ENCODE data around the gene RTRAF.

RTRAF gene

GRCh38 chr14:52021957-52022600 lies 32.7 kb downstream of the RTRAF start:
- no peak for DNase-seq

GRCh38 chr14:52023518-52023917 lies 34.2 kb downstream of the RTRAF start:
- DNase-seq: no peak

- DNase-seq: no peak
These were observed 36.0 kb downstream of the RTRAF start for GRCh38 chr14:52025310-52025709.

- DNase-seq: no peak
These were observed 36.8 kb downstream of the RTRAF start for GRCh38 chr14:52026017-52026660.

GRCh38 chr14:52026901-52027300 lies 37.6 kb downstream of the RTRAF start:
- DNase-seq: no peak

GRCh38 chr14:52029881-52030280 lies 40.5 kb downstream of the RTRAF start:
- DNase-seq: no peak

- no peak for DNase-seq
These were observed 42.4 kb downstream of the RTRAF start for GRCh38 chr14:52031781-52032180.

GRCh38 chr14:52032204-52032801 lies 43.0 kb downstream of the RTRAF start:
- no peak for DNase-seq

GRCh38 chr14:52033101-52033642 lies 43.8 kb downstream of the RTRAF start:
- DNase-seq: no peak

GRCh38 chr14:52039124-52039815 lies 49.9 kb downstream of the RTRAF start:
- no peak for DNase-seq

GRCh38 chr14:52040598-52040997 lies 51.3 kb downstream of the RTRAF start:
- DNase-seq: no peak

GRCh38 chr14:52042371-52043289 lies 53.3 kb downstream of the RTRAF start:
- no peak for DNase-seq

- DNase-seq: peak; percentile 70
These were observed 54.3 kb downstream of the RTRAF start for GRCh38 chr14:52043690-52044089.

GRCh38 chr14:52044791-52045522 lies 55.6 kb downstream of the RTRAF start:
- DNase-seq: no peak

GRCh38 chr14:52046376-52046917 lies 57.1 kb downstream of the RTRAF start:
- DNase-seq: no peak

GRCh38 chr14:52048116-52048515 lies 58.8 kb downstream of the RTRAF start:
- DNase-seq: no peak

- no peak for DNase-seq
These were observed 59.4 kb downstream of the RTRAF start for GRCh38 chr14:52048641-52049204.

- DNase-seq: no peak
These were observed 59.9 kb downstream of the RTRAF start for GRCh38 chr14:52049271-52049670.

GRCh38 chr14:52049721-52050588 lies 60.6 kb downstream of the RTRAF start:
- no peak for DNase-seq

GRCh38 chr14:52051251-52051650 lies 61.9 kb downstream of the RTRAF start:
- DNase-seq: no peak
